GM18526 (cell line): ENCODE data around the gene TAS2R1.

Experiments used
- POLR2A ChIP-seq: IDR thresholded peaks from 3 replicates; pipeline ENCODE4 v1.6.1; 2011; ENCODE audit not compliant: insufficient read length; ENCODE audit errors: extremely low read depth

Gene TAS2R1, protein sequence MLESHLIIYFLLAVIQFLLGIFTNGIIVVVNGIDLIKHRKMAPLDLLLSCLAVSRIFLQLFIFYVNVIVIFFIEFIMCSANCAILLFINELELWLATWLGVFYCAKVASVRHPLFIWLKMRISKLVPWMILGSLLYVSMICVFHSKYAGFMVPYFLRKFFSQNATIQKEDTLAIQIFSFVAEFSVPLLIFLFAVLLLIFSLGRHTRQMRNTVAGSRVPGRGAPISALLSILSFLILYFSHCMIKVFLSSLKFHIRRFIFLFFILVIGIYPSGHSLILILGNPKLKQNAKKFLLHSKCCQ

DNA sequence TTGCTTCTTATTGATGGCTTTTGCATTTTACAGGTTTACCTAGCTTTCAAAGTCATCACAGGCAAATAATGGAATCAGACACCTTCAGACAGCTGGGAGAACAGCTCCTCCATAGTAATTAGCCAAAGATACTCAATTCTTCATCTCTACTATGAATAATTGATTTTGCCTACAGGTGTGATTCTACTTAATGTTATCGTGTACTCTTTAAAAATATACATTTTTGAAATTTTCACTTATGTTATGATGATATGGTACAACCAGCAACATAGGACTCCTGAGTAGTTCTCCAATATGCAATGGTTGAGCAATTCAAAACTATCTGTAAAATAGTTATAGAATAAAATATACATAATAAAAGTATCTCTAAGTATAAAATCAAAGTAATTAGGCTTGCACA is at the start of gene TAS2R1:
Gene TAS2R1 (minus strand): TSS at position 101 of the 400 bp plus-strand sequence. CDS start 319 bp downstream, outside the sequence.
- TF ChIP-seq POLR2A, result no peak

DNA sequence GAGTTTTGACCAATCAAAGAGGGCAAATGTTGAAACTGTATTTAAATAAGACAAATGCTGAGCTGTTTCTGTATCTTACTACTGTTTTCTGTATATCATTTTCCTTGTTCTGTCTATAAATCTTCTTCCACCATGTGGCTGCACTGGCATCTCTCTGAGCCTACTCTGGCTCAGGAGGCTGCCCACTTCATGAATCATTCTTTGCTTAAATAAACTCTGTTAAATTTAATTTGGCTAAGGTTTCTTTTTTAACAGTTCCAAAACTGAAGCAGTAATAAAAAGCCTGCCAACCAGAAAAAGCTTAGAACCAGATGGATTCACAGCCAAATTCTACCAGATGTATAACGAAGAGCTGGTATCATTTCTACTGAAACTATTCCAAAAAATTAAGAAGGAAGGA is 40.2 kb upstream of the TAS2R1 start:
- no peak for TF ChIP-seq POLR2A

DNA sequence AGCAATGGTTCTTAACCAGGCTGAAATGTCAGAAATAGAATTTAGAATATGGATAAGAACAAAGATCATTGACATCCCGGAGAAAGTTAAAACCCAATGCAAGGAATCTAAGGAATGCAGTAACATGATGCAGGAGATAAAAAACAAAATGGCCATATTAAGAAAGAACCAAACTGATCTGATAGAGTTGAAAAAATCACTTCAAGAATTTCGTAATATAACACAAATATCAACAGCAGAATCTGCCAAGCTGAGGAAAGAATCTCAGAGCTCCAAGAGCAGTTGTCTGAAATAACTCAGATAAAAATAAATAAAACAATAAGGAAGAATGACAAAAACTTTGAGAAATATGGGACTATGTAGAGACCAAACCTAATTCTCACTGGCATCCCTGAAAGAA is 37.8 kb upstream of the TAS2R1 start:
- no peak for TF ChIP-seq POLR2A

DNA sequence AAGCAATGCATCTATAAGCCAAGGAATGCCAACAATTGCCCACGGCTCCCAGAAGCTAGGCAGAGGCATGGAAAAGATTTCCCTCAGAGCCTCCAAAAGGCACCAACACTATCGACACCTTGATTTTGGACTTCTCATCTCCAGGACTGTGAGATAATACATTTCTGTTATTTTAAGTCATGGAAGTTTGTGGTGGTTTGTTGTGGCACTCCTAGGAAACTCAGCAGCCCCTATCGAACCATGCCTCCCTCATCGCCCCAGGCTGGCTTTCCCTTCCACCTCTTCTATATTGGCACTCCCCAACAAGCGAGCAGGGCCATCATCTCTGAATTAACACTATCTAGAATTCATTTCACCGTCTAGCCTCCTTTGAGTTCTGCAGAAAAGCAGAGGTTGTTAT is 33.7 kb upstream of the TAS2R1 start:
- no peak for TF ChIP-seq POLR2A

DNA sequence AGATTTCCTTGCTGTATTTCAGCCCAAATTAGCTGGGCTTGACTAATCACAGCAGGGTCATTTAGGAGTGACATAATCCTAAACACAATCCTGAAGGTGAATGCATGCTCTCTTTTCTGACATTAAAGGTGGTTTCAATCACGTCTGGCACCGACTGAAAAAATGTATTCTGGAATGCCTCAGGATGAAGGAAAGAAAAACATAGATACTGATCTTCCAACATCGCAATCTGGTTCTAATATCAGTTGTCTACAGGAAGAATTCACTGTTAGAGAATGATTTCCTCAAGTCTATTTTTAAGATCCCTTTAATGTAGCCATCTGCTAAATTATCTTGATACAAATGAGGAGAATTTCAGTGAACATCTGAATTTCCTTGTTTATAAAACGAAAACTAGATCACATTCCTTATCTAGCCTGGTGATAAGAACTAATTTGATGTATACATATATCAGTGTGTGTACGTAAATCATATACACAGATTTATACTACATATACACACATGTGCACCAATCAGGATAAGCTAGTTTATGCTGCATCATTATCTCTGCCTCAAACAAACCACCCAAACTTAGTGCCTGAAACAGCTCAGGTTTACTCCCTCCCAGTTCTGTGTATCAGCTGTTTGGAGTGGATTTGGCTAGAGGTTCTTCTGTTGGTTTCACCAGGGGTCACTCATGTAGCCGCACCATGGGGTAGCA is 31.3 kb upstream of the TAS2R1 start:
- TF ChIP-seq POLR2A, result no peak

DNA sequence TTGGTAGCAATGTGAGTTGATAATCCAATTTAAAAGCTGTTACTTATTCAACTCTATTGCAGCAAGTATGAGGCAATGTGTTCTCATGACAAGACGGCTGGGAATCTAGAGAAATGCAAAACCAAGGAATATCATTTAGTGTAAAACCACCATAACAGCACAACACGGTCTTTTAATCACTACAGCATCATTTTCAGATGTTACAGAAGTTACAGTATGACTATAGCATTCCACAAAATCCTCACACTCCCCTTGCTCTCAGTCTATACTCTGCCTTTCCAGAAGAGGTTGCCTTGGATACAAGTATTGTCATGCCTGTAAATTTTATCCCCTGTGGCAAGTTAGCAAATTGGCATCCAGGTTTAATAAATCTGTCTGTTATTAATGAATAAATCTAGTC is 28.6 kb upstream of the TAS2R1 start:
- no peak for TF ChIP-seq POLR2A

DNA sequence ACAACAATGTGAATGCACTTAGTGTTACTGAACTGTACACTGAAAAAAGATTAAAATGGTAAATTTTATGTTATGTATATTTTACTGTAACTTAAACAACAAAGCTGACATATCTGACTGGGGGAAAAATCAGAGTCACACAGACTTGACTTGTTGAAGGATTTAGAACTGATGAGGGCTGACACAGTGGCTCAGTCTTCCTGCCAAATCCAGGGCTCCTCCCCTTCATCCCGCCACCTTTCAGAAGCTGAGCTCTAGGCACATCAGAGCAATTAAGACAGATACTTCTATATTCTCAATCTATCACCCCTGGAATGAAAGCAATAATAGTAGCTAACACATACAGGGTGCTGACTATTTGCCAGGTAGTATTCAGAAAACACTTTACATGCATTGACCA is 27.7 kb upstream of the TAS2R1 start:
- no peak for TF ChIP-seq POLR2A

DNA sequence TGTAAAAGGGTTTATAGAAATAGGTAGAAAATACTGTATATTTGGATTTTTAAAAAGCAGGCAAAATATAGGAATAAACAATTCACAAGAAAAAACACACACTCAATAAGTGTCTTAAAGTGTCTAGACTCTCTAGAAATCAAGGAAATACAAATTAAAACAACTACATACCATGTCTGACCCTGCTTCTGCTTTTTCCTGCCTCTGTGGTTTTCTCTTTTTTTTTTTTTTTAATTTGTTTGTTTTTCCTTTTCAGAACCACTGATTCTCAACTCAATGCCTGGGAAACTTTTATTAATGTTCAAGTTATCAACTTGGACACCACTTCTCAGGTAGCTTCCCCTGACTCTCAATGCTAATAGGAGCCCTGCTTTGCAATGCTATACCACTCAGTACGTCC is 25.5 kb upstream of the TAS2R1 start:
- TF ChIP-seq POLR2A, result no peak

DNA sequence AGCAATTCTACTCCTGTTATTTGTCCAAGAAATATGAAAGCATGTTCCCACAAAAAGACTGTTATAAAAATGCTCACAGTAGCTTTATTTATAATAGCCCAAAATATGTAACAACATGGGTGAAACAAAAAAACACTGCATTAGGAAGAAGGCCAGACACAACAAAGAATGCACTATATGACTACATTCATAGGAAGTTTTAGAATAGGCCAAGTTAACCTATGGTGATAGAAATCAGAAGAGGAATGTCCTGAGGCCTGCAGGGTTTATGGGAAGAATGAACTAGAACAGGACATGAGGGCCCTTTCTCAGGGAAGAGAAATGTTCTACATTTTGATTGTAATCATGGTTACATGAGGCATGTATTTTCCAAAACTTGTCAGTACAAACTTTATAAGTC is 24.7 kb upstream of the TAS2R1 start:
- TF ChIP-seq POLR2A, result no peak

DNA sequence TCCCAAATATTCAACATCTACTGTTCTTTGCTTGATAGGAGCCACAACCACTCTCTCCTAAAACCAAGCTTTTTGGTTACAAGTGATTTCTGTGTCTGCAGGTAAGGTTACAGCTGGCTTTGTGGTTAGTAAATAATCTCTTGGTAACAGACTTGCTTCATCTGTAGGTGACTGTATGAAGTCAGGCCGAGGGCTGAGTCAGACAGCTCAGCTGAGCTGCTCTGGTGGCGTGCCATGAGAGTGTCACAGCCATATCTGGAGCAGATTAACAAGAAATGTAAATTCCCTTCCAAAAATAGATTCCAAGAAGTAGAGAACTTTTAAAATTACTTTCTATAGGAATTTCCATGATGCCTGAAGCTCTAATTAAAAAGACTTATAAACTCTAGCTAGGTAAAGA is 23.7 kb upstream of the TAS2R1 start:
- TF ChIP-seq POLR2A, result no peak

DNA sequence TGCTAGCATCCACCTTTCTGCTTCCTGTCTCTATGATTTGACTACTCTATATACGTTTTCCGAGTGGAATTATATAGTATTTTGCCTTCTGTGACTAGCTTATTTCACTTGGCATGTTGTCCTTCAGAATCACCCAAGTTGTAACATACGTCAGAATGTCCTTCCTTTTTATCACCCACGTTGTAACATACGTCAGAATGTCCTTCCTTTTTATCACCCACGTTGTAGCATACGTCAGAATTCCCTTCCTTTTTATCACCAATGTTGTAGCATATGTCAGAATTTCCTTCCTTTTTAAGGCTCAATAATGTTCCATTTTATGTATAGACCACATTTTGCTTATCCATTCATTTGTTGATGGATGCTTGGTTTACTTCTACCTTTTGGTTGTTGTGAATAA is 22.9 kb upstream of the TAS2R1 start:
- TF ChIP-seq POLR2A, result no peak

DNA sequence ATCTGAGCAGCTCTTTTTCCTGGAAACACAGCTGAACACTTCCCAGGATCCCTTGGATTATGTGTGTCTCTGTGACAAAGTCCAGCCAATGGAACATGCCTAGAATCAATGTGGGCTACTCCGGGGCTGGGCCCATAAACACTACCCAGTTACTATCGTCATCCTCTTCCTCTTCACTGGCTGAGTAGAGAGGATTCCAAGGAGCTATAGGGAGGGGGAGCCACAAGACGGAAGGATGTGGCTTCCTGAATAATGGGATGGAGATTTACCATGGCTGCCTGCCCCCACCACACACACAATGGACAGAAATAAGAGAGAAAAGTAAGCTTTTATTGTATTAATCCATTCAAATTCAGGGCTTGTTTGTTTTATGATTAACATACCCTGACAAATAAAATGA is 22.1 kb upstream of the TAS2R1 start:
- TF ChIP-seq POLR2A, result no peak

DNA sequence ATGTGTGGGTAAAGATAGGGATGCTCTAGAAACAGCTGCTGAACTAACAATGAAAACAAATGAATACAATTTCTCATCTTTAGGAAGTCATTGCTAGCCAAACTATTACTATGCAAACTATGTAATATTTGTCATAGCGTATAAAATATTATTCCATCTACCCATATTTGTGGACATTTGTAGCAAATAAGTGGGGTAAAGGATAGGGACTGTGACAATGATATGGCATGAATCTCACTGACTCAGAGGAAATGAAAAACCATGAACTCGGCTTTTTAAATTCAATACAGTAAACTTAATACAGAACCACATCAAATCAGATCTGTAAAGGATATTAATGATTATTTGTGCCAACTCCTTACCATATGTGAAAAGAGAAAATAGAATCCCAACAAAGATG is 16.7 kb upstream of the TAS2R1 start:
- TF ChIP-seq POLR2A, result no peak

DNA sequence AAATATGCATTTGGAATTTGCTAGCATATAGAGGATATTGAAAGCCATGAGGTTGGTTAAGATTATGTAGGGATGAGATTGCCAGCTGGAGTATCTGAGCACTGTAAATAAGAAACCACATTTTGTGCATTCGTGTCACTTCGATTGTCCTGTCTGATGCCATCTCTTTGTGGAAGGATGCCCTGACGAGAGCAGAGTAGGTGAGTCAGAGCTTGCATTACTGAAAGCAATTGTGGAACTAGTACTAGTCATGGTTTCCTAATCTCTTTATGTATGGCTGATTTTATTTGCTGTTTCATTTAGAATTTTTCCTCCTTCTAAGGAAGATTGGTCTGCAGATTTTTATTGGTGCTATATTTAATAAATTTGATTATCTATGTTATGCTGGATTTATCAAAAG is 14.5 kb upstream of the TAS2R1 start:
- no peak for TF ChIP-seq POLR2A

DNA sequence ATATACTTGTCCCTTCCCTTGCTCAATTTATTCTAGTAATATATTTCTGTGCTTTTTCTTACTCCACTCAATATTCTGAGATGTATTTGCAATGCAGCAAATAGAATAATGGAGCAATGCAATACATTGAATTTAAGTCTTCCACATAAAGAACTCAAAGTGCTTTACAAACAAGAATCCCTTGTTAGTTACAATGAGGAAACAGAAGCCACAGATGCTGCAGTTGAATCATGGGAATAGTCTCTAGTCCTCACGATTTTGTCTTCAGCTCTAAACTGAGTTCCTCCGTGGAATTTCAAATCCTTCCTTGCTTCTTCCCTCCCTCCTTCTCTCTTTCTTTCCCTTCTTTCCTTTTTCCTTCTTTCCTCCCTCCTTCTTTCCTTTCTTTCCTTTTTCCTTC is 12.5 kb upstream of the TAS2R1 start:
- no peak for TF ChIP-seq POLR2A

DNA sequence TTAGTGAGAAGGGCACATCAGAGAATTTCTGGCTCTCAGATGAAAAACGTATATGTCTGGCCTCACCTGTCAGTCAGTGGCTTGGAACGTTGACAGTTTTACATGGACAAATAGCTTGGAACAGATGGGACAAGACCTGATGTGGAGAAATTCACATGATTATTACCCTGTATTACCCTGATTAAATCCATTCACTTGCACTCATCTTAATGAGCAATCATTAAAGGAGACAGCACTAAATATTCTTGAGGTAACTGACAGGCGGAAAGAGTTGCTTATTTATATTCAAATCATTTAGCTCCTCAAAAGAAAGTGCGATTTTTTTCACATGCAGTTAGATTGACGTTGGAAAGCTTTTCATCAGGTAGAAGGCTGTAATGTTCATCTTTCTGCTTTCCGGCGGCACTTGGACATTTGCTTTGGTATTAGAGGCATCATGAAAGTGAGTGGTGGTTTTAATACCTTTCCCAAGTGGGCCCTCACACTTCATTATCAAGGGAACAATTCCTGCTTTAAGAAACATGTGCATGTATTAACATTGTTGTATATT is 11.7 kb upstream of the TAS2R1 start:
- no peak for TF ChIP-seq POLR2A

DNA sequence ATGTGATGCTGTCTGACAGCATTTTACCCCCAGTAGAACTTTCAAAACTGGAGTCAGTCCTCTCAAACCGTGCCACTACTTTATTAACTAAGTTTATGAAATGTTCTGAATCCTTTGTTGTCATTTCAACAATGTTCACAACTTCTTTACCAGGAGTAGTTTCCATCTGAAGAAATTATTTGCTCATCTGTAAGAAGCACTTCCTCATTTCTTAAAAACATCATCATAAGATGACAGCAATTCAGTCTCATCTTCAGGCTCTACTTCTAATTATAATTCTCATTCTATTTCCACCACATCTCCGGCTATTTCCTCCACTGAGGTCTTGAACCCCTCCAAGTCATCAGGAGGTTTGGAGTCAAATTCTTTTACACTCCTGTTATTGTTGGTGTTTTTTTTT is 2.3 kb upstream of the TAS2R1 start:
- no peak for TF ChIP-seq POLR2A

DNA sequence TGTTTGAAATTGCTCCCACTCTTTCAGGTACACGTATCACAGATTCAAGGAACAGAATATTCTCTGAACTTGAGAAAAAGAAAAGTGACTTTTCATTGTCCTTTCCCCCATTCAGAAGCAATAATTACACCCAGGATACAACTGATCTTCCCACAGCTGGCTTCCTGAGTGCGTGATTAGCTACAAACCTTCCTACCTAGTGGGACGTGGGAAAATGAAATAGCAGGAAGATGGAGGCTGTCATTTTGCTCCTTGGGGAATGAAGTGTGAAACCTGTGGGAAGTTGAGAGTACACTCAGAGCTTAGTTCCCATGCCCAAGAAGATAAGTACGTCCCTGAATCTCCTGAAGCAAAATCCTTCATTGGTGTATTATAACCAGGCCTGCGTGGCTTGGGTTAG is 2.6 kb downstream of the TAS2R1 start:
- no peak for TF ChIP-seq POLR2A
